ENCODE results near the gene TEX13C.

The TEX13C gene

DNA sequence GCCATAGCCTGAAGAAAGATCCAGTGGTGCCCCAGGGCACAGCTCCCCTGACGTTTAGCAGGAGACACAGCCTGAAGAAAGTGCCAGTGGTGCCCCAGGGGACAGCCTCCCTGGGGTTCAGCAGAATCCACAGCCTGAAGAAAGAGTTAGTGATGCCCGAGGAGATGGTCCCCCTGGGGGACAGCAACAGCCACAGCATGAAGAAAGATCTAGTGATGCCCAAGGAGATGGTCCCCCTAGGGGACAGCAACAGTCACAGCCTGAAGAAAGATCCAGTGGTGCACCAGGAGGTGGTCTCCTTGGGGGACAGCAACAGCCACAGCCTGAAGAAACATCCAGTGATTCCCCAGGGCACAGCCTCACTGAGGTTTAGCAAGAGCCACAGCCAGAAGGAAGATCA, 2.8 kb downstream of the TEX13C start:
- no peak for DNase-seq (ENCODE audit: low read depth in 1 of 2, low spot score in 1 of 2)
- Histone ChIP-seq H3K27me3 (ENCODE audit: insufficient read depth, poor library complexity, severe bottlenecking) (no peaks in the 10 kb centered on the region), H3K27ac (replicated peaks) (no peak overlapping the region), H3K4me3 (replicated peaks; ENCODE audit: insufficient read depth, low read length) (no peak overlapping the region)
- no peak for TF ChIP-seq GABPA (IDR thresholded peaks at IDR 0.05; ENCODE audit: low read depth)
- no peak for TF ChIP-seq SPI1 (IDR thresholded peaks at IDR 0.05; ENCODE audit: borderline replicate concordance, low read depth)
- no peak for TF ChIP-seq POLR2AphosphoS5 (IDR thresholded peaks at IDR 0.05; ENCODE audit: low read depth)
- TF ChIP-seq, protein P1, sequence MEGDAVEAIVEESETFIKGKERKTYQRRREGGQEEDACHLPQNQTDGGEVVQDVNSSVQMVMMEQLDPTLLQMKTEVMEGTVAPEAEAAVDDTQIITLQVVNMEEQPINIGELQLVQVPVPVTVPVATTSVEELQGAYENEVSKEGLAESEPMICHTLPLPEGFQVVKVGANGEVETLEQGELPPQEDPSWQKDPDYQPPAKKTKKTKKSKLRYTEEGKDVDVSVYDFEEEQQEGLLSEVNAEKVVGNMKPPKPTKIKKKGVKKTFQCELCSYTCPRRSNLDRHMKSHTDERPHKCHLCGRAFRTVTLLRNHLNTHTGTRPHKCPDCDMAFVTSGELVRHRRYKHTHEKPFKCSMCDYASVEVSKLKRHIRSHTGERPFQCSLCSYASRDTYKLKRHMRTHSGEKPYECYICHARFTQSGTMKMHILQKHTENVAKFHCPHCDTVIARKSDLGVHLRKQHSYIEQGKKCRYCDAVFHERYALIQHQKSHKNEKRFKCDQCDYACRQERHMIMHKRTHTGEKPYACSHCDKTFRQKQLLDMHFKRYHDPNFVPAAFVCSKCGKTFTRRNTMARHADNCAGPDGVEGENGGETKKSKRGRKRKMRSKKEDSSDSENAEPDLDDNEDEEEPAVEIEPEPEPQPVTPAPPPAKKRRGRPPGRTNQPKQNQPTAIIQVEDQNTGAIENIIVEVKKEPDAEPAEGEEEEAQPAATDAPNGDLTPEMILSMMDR (IDR thresholded peaks at IDR 0.05; ENCODE audit: insufficient read depth, low read length): no peak

DNA sequence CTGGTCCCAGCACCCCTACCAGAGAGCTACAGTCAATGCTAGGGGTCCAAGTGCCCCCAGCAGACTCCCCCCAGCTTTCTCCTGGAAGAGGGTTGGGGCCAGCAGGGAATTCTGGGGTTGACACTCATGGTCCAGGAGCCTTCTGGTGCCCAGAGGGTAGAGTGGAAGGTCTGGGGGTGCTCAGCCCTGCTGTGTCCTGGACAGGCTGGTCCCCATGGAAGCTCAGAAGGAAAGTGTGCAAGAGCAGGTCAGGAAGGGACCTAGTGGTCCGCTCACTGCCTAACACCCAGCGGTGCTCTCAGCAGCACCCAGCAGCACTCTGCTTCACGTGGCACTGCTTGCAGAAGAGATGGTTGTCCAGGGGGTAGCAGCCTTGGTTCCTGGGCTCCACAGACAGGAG, 6.9 kb downstream of the TEX13C start:
- no peak overlapping the region for H3K27ac ChIP-seq (replicated peaks)
- no peak for TF ChIP-seq SPI1 (IDR thresholded peaks at IDR 0.05; ENCODE audit: borderline replicate concordance, low read depth)
- TF ChIP-seq GABPA (IDR thresholded peaks at IDR 0.05; ENCODE audit: low read depth): no peak
- TF ChIP-seq, protein P1 (IDR thresholded peaks at IDR 0.05; ENCODE audit: insufficient read depth, low read length): no peak
- TF ChIP-seq POLR2AphosphoS5 (IDR thresholded peaks at IDR 0.05; ENCODE audit: low read depth): no peak
- TF ChIP-seq, protein P2, sequence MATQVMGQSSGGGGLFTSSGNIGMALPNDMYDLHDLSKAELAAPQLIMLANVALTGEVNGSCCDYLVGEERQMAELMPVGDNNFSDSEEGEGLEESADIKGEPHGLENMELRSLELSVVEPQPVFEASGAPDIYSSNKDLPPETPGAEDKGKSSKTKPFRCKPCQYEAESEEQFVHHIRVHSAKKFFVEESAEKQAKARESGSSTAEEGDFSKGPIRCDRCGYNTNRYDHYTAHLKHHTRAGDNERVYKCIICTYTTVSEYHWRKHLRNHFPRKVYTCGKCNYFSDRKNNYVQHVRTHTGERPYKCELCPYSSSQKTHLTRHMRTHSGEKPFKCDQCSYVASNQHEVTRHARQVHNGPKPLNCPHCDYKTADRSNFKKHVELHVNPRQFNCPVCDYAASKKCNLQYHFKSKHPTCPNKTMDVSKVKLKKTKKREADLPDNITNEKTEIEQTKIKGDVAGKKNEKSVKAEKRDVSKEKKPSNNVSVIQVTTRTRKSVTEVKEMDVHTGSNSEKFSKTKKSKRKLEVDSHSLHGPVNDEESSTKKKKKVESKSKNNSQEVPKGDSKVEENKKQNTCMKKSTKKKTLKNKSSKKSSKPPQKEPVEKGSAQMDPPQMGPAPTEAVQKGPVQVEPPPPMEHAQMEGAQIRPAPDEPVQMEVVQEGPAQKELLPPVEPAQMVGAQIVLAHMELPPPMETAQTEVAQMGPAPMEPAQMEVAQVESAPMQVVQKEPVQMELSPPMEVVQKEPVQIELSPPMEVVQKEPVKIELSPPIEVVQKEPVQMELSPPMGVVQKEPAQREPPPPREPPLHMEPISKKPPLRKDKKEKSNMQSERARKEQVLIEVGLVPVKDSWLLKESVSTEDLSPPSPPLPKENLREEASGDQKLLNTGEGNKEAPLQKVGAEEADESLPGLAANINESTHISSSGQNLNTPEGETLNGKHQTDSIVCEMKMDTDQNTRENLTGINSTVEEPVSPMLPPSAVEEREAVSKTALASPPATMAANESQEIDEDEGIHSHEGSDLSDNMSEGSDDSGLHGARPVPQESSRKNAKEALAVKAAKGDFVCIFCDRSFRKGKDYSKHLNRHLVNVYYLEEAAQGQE (IDR thresholded peaks at IDR 0.05; ENCODE audit: insufficient replicate concordance, low read depth): no peak
- no peak overlapping the region for H3K4me3 ChIP-seq (replicated peaks; ENCODE audit: insufficient read depth, low read length)
- no peak for DNase-seq (ENCODE audit: low read depth in 1 of 2, low spot score in 1 of 2)
- no peaks in the 10 kb centered on the region for H3K27me3 ChIP-seq (ENCODE audit: insufficient read depth, poor library complexity, severe bottlenecking)

DNA sequence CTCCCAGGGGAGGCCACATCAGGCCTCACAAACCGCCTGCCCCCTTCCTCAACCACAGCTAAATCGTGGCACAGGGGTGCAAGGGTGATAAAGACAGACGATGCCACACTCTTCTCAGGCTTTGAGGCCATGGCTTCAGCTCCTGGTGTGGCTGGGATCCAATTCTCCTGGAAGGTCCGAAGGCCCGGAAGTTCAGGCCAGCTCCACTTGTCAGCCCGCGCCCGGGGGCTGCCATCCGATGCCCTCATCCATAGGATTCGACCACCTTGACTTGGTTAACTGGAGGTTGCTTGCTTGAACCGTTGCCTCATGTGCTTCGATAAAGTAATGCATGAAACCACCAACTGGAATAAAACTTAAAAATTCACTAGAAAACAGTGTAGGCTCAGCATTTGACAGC, 8.2 kb downstream of the TEX13C start:
- H3K27ac ChIP-seq (replicated peaks): no peak overlapping the region
- DNase-seq (ENCODE audit: low read depth in 1 of 2, low spot score in 1 of 2): no peak
- TF ChIP-seq, protein P1 (IDR thresholded peaks at IDR 0.05; ENCODE audit: insufficient read depth, low read length): no peak
- TF ChIP-seq, protein P2 (IDR thresholded peaks at IDR 0.05; ENCODE audit: insufficient replicate concordance, low read depth): no peak
- TF ChIP-seq POLR2AphosphoS5 (IDR thresholded peaks at IDR 0.05; ENCODE audit: low read depth) (no peak), SPI1 (IDR thresholded peaks at IDR 0.05; ENCODE audit: borderline replicate concordance, low read depth) (no peak), GABPA (IDR thresholded peaks at IDR 0.05; ENCODE audit: low read depth) (no peak)
- H3K27me3 ChIP-seq (ENCODE audit: insufficient read depth, poor library complexity, severe bottlenecking): no peaks in the 10 kb centered on the region
- H3K4me3 ChIP-seq (replicated peaks; ENCODE audit: insufficient read depth, low read length): no peak overlapping the region

DNA sequence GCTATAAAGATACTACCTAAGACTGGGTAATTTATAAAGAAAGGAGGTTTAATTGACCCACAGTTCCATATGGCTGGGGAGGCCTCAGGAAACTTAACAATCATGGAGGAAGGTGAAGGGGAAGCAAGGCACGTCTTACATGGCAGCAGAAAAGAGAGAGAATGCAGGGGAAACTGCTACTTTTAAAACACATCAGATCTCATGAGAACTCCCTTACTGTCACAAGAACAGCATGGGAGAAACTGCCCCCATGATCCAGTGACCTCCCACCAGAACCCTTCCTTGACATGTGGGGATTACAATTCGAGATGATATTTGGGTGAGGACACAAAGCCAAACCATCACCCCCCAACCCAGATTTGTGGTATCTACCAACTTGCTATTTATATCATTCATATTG, 13.9 kb downstream of the TEX13C start:
- Histone ChIP-seq H3K4me3 (replicated peaks; ENCODE audit: insufficient read depth, low read length) (no peak overlapping the region), H3K27ac (replicated peaks) (no peak overlapping the region), H3K27me3 (ENCODE audit: insufficient read depth, poor library complexity, severe bottlenecking) (no peaks in the 10 kb centered on the region)
- DNase-seq (ENCODE audit: low read depth in 1 of 2, low spot score in 1 of 2): no peak
- TF ChIP-seq GABPA (IDR thresholded peaks at IDR 0.05; ENCODE audit: low read depth) (no peak), POLR2AphosphoS5 (IDR thresholded peaks at IDR 0.05; ENCODE audit: low read depth) (no peak)

Data from HL-60 (cell line).